ENCODE measurements around the gene COL4A1.

The COL4A1 gene

DNA sequence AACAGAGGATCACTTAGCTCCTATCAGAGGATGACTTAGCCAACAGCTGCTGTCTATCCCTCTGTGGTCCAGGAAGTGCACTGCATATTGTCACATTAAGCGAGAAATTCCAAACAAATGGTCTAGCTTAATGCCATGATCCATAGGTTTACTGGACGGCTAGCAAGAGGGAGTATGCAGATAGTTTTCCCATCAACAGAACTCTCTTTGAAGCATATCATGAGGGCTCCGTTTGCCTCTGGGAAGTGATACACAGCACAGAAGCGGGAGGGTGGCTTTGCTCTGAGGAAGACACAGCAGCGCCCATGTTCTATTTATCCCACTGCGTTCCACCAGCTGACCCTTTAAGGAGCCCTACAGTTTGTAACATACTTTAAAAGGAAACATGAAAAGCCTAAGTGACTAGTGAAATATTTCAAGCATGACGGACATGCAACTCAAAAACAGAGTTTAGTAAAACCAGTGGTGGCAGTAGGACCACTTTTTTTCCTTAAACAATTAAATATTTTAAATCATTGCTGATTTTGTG, 52.7 kb downstream of the COL4A1 start:
- H3K27ac ChIP-seq (ENCODE audit: low read length), result no peak overlapping the region
- no peaks in the 10 kb centered on the region for H4K20me1 ChIP-seq (ENCODE audit: insufficient read depth, low read length)
- H3K9me2 ChIP-seq (replicated peaks; ENCODE audit: insufficient read depth, low read length), result no peaks in the 10 kb centered on the region
- H3K4me2 ChIP-seq (ENCODE audit: low read depth, low read length), result no peak overlapping the region
- H3K79me2 ChIP-seq (ENCODE audit: low read length), result no peaks in the 10 kb centered on the region
- no peaks in the 10 kb centered on the region for H3K36me3 ChIP-seq (replicated peaks; ENCODE audit: insufficient read depth, low read length)
- H3F3A ChIP-seq (ENCODE audit: insufficient read depth, low read length), result no peaks in the 10 kb centered on the region
- no peak for TF ChIP-seq EZH2phosphoT487 (IDR thresholded peaks at IDR 0.05; ENCODE audit: low read length)
- TF ChIP-seq, protein P1, sequence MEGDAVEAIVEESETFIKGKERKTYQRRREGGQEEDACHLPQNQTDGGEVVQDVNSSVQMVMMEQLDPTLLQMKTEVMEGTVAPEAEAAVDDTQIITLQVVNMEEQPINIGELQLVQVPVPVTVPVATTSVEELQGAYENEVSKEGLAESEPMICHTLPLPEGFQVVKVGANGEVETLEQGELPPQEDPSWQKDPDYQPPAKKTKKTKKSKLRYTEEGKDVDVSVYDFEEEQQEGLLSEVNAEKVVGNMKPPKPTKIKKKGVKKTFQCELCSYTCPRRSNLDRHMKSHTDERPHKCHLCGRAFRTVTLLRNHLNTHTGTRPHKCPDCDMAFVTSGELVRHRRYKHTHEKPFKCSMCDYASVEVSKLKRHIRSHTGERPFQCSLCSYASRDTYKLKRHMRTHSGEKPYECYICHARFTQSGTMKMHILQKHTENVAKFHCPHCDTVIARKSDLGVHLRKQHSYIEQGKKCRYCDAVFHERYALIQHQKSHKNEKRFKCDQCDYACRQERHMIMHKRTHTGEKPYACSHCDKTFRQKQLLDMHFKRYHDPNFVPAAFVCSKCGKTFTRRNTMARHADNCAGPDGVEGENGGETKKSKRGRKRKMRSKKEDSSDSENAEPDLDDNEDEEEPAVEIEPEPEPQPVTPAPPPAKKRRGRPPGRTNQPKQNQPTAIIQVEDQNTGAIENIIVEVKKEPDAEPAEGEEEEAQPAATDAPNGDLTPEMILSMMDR (IDR thresholded peaks at IDR 0.05; ENCODE audit: low read length), result no peak
- no peak for TF ChIP-seq EZH2 (optimal IDR thresholded peaks at IDR 0.05; ENCODE audit: low read depth, low read length)
- no peaks in the 10 kb centered on the region for H3K9me3 ChIP-seq (replicated peaks; ENCODE audit: insufficient read depth, low read length)
- no peak overlapping the region for H3K9ac ChIP-seq (ENCODE audit: low read length)
- H3K4me3 ChIP-seq (ENCODE audit: low read length), result no peak overlapping the region
- H3K4me1 ChIP-seq (ENCODE audit: low read length), result no peaks in the 10 kb centered on the region
- DNase-seq, result no peak
- H3K27me3 ChIP-seq (replicated peaks; ENCODE audit: insufficient read depth, low read length), result no peaks in the 10 kb centered on the region
- H2AFZ ChIP-seq (ENCODE audit: low read length), result no peak overlapping the region

DNA sequence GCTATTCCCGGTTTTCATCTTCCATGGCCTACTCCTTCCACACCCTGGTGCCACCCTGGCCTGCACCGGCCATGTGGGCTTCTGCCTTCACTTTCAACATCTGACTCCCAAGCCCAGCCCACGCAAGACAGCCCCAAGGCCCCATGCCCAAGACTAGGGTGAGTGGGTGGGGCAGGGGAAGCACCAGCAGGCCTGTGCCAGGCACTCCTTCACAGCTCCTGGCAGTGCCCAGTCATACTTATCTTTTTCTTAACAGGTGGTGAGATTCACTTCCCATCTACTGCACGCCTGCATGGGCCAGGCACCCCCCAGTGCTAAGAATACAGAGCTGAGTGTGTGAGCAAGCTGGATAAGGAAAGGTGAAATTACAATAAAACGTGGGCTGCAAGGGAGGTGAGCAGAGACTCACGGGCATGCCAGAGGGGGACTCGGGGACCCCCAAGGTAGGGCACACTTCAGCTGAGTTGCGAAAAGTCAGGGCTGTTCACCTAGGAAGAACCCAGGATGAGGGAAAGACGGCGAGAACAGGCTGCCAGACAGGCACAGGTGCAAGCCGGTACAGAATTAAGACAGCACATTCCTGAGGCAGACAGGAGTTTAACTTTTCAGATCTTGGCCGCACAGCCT, 55.7 kb downstream of the COL4A1 start:
- Histone ChIP-seq H3K27me3 (replicated peaks; ENCODE audit: insufficient read depth, low read length) (no peaks in the 10 kb centered on the region), H3K9me3 (replicated peaks; ENCODE audit: insufficient read depth, low read length) (no peaks in the 10 kb centered on the region), H4K20me1 (ENCODE audit: insufficient read depth, low read length) (no peaks in the 10 kb centered on the region), H3K9ac (ENCODE audit: low read length) (no peak overlapping the region), H2AFZ (ENCODE audit: low read length) (no peak overlapping the region), H3F3A (ENCODE audit: insufficient read depth, low read length) (no peaks in the 10 kb centered on the region), H3K9me2 (replicated peaks; ENCODE audit: insufficient read depth, low read length) (no peaks in the 10 kb centered on the region), H3K4me3 (ENCODE audit: low read length) (no peak overlapping the region), H3K4me1 (ENCODE audit: low read length) (no peaks in the 10 kb centered on the region), H3K79me2 (ENCODE audit: low read length) (no peaks in the 10 kb centered on the region), H3K4me2 (ENCODE audit: low read depth, low read length) (no peak overlapping the region), H3K27ac (ENCODE audit: low read length) (no peak overlapping the region), H3K36me3 (replicated peaks; ENCODE audit: insufficient read depth, low read length) (no peaks in the 10 kb centered on the region)
- TF ChIP-seq EZH2phosphoT487 (IDR thresholded peaks at IDR 0.05; ENCODE audit: low read length) (no peak), EZH2 (optimal IDR thresholded peaks at IDR 0.05; ENCODE audit: low read depth, low read length) (no peak)
- TF ChIP-seq, protein P1 (IDR thresholded peaks at IDR 0.05; ENCODE audit: low read length), result no peak
- DNase-seq, result no peak

DNA sequence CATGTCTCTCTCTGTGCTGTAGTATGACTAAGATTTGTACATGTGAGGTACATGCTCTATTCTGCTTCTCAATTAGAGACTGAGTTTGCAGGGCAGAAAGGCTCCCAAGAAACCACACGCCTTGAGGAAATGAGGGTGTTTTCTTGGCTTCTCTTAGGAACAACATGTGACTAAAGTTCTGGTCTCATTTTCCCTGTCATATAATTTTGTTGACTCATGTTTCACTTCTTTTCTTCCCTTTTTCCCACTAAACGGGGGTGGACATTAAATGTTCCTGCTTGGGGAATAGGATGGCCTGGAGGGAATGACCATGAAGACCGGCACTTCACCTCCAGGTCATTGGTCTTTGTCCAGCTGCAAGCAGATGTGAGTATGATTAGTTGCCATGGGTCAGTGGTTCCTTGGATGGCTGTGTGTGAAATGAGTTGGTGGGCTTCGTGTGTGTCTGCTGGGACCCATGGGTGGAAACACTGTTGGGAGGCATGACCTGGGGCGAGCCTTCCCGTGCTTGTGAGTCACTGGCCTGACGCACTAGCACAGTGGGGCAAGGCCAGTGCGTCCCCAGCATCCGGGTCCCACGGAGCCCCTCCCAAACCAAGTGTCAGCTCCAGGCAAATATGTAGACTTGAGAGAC, 56.6 kb downstream of the COL4A1 start:
- H3K4me1 ChIP-seq (ENCODE audit: low read length), result no peaks in the 10 kb centered on the region
- no peaks in the 10 kb centered on the region for H3K9me2 ChIP-seq (replicated peaks; ENCODE audit: insufficient read depth, low read length)
- TF ChIP-seq EZH2phosphoT487 (IDR thresholded peaks at IDR 0.05; ENCODE audit: low read length) (no peak), EZH2 (optimal IDR thresholded peaks at IDR 0.05; ENCODE audit: low read depth, low read length) (no peak)
- H3K36me3 ChIP-seq (replicated peaks; ENCODE audit: insufficient read depth, low read length), result no peaks in the 10 kb centered on the region
- no peaks in the 10 kb centered on the region for H3F3A ChIP-seq (ENCODE audit: insufficient read depth, low read length)
- no peaks in the 10 kb centered on the region for H4K20me1 ChIP-seq (ENCODE audit: insufficient read depth, low read length)
- no peak overlapping the region for H3K4me2 ChIP-seq (ENCODE audit: low read depth, low read length)
- H2AFZ ChIP-seq (ENCODE audit: low read length), result no peak overlapping the region
- H3K27me3 ChIP-seq (replicated peaks; ENCODE audit: insufficient read depth, low read length), result no peaks in the 10 kb centered on the region
- H3K9ac ChIP-seq (ENCODE audit: low read length), result no peak overlapping the region
- DNase-seq, result no peak
- no peak overlapping the region for H3K27ac ChIP-seq (ENCODE audit: low read length)
- H3K4me3 ChIP-seq (ENCODE audit: low read length), result no peak overlapping the region
- H3K9me3 ChIP-seq (replicated peaks; ENCODE audit: insufficient read depth, low read length), result no peaks in the 10 kb centered on the region
- no peaks in the 10 kb centered on the region for H3K79me2 ChIP-seq (ENCODE audit: low read length)

DNA sequence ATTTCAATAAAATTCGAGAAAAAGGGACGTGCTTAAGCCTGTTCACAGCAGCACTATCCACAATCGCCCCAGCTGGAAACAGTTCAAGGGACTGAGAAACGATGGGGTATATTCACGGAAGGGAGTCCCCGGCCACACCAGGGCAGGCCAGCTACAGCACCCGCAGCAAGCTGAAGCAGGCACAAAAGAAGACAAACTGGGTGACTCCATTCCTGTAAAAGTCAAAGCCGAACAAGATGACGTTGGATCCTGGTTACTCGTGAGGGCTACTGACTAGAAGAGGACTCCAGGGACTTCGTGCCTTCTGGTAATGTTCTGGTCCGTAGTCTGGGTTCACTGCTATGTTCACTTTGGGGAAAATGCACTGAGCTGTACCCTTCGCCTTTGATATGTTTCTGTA, 57.6 kb downstream of the COL4A1 start:
- TF ChIP-seq EZH2phosphoT487 (IDR thresholded peaks at IDR 0.05; ENCODE audit: low read length) (no peak), EZH2 (optimal IDR thresholded peaks at IDR 0.05; ENCODE audit: low read depth, low read length) (no peak)
- TF ChIP-seq, protein P1 (IDR thresholded peaks at IDR 0.05; ENCODE audit: low read length), result no peak
- H4K20me1 ChIP-seq (ENCODE audit: insufficient read depth, low read length), result no peaks in the 10 kb centered on the region
- no peak overlapping the region for H3K4me2 ChIP-seq (ENCODE audit: low read depth, low read length)
- H3K9ac ChIP-seq (ENCODE audit: low read length), result no peak overlapping the region
- DNase-seq, result no peak
- H3K36me3 ChIP-seq (replicated peaks; ENCODE audit: insufficient read depth, low read length), result no peaks in the 10 kb centered on the region
- no peak overlapping the region for H2AFZ ChIP-seq (ENCODE audit: low read length)
- no peaks in the 10 kb centered on the region for H3K79me2 ChIP-seq (ENCODE audit: low read length)
- H3K27ac ChIP-seq (ENCODE audit: low read length), result no peak overlapping the region
- H3F3A ChIP-seq (ENCODE audit: insufficient read depth, low read length), result no peaks in the 10 kb centered on the region
- no peaks in the 10 kb centered on the region for H3K9me2 ChIP-seq (replicated peaks; ENCODE audit: insufficient read depth, low read length)
- no peaks in the 10 kb centered on the region for H3K9me3 ChIP-seq (replicated peaks; ENCODE audit: insufficient read depth, low read length)
- H3K4me3 ChIP-seq (ENCODE audit: low read length), result no peak overlapping the region
- H3K27me3 ChIP-seq (replicated peaks; ENCODE audit: insufficient read depth, low read length), result no peaks in the 10 kb centered on the region
- H3K4me1 ChIP-seq (ENCODE audit: low read length), result no peaks in the 10 kb centered on the region

Measured in MM.1S (cell line).